Measurements from ENCODE around the gene FAM120A.

FAM120A gene

GRCh38 chr9:93590609-93591234 is 139.2 kb downstream of the FAM120A start:
- no peak for TF ChIP-seq ZFX (IDR thresholded peaks at IDR 0.05)
- TF ChIP-seq CTCF (conservative IDR thresholded peaks at IDR 0.05) = no peak
- no peak overlapping the region for H3K27ac ChIP-seq

DNA sequence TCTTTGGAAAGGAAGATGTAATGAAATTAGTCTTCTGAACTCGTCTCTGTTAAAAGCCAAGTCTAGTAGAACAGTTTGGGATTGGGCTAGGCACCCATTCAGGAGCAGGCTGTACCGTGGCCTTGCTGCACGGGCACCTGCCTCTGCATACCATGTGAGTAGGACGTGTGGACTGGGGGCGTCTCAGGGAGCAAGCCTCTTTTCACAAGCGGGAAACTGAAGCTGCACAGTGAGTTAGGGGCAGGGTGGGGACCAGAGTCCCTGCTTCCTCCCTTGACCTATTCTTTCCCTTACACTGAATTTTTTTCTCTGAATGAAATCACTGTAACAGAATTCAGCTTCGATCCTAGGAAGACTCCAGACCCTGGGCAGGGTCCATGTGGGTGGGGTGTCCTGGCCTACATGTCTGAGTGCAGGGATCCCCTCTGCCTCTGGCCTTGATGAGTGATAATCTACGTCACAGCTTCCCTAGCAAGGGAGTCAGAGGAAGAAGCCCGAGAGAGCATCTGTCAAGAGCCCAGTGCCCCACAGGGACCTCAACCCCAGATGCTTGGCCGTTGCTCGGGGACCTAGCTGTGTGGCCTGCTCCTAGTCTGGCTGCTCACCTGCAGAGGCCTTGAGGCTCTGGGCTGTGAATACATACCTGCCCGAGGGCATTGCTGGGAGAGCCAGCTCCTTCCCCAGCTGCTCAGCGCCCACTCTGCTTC is 140.0 kb downstream of the FAM120A start:
- no peak overlapping the region for H3K27ac ChIP-seq
- no peak for TF ChIP-seq ZFX (IDR thresholded peaks at IDR 0.05)
- TF ChIP-seq CTCF (conservative IDR thresholded peaks at IDR 0.05) = no peak

DNA sequence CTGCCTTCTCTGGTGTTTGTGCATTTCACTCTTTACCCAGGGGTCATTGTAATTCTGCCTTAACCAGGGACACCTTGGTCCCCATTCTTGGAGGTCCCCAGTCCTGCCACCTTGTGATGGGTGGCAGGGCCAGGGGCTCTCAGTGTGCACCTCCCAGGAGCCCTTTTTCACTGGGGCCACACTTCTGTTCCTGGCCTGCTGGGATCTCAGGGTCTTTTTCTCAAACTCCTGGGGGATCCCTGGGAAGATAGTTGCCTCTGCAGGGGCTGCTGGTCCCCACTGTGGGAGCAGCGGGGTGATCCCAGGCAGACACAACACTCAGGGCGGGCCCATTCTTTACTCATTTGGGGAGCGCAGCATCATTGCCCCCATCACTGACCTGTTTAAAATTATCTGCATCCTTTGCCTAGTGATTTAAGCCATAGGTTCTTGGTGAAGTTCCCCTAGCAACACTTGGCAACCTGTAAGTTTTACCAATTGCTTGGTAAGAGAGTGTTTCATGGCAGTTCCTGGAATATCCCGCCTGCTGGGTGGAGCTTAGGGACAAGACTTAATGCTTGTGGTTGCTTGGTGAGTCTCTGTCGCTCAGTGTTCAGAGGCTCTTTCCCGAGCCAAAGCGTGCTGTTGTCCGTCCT is 140.6 kb downstream of the FAM120A start:
- no peak overlapping the region for H3K27ac ChIP-seq
- TF ChIP-seq CTCF (conservative IDR thresholded peaks at IDR 0.05) (no peak), ZFX (IDR thresholded peaks at IDR 0.05) (no peak)

GRCh38 chr9:93592643-93593021 is 141.1 kb downstream of the FAM120A start:
- no peak for TF ChIP-seq CTCF (conservative IDR thresholded peaks at IDR 0.05)
- TF ChIP-seq ZFX (IDR thresholded peaks at IDR 0.05) = no peak
- no peak overlapping the region for H3K27ac ChIP-seq

DNA sequence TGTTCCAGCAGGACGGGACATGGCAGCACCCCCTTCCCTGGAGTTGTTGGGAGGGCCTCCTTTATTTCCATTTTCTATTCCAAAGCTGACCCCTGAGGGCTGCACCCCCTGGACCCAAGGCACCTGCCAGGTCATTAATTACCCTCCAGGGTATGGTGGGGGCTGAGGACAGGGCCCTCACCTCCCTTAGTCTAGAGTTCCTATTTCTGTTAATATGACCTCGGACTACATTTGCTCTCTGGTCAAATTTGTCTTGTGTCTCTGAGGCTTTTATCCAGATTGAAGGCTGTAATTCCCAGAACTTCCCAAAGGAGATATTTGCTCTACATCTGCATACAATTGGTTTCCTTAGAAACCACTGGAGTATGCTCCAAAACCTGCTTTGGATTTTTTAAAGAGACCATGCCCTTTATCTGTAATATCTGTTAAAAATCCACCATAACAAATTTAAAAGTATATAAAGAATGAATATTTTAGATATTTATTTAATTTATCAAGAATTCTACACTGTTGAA is 141.7 kb downstream of the FAM120A start:
- TF ChIP-seq ZFX (IDR thresholded peaks at IDR 0.05) = no peak
- TF ChIP-seq CTCF (conservative IDR thresholded peaks at IDR 0.05) = no peak
- no peak overlapping the region for H3K27ac ChIP-seq

- no peak for TF ChIP-seq ZFX (IDR thresholded peaks at IDR 0.05)
- TF ChIP-seq CTCF (conservative IDR thresholded peaks at IDR 0.05) = no peak
- H3K27ac ChIP-seq = no peak overlapping the region
These were observed 142.7 kb downstream of the FAM120A start for GRCh38 chr9:93594041-93594756.

All from C4-2B (cell line).